Measurements from ENCODE around the gene GEMIN7.

Gene GEMIN7

GRCh38 chr19:45122832-45123231, 43.8 kb downstream of the GEMIN7 start:
- H3K9me3 ChIP-seq (ENCODE audit: control insufficient read depth, insufficient read depth, low read length): no peaks in the 10 kb centered on the region
- no peak overlapping the region for H3K27ac ChIP-seq (ENCODE audit: low read depth, low read length)
- no peak overlapping the region for H3K4me3 ChIP-seq (ENCODE audit: low read depth, low read length)
- no peaks in the 10 kb centered on the region for H3K36me3 ChIP-seq (ENCODE audit: control insufficient read depth, insufficient read depth, low read length)
- no peaks in the 10 kb centered on the region for H3K4me1 ChIP-seq (ENCODE audit: control insufficient read depth, insufficient read depth, low read length)
- no peaks in the 10 kb centered on the region for H3K27me3 ChIP-seq (ENCODE audit: control insufficient read depth, insufficient read depth, low read length)
- no peak overlapping the region for H3K9ac ChIP-seq (ENCODE audit: low read depth, low read length)

GRCh38 chr19:45123440-45123850, 44.4 kb downstream of the GEMIN7 start:
- Histone ChIP-seq H3K27ac (ENCODE audit: low read depth, low read length) (no peak overlapping the region), H3K27me3 (ENCODE audit: control insufficient read depth, insufficient read depth, low read length) (no peaks in the 10 kb centered on the region), H3K4me3 (ENCODE audit: low read depth, low read length) (no peak overlapping the region), H3K9ac (ENCODE audit: low read depth, low read length) (no peak overlapping the region), H3K36me3 (ENCODE audit: control insufficient read depth, insufficient read depth, low read length) (no peaks in the 10 kb centered on the region), H3K9me3 (ENCODE audit: control insufficient read depth, insufficient read depth, low read length) (no peaks in the 10 kb centered on the region), H3K4me1 (ENCODE audit: control insufficient read depth, insufficient read depth, low read length) (no peaks in the 10 kb centered on the region)

GRCh38 chr19:45124021-45124420, 45.0 kb downstream of the GEMIN7 start:
- no peaks in the 10 kb centered on the region for H3K27me3 ChIP-seq (ENCODE audit: control insufficient read depth, insufficient read depth, low read length)
- no peaks in the 10 kb centered on the region for H3K4me1 ChIP-seq (ENCODE audit: control insufficient read depth, insufficient read depth, low read length)
- H3K9me3 ChIP-seq (ENCODE audit: control insufficient read depth, insufficient read depth, low read length): no peaks in the 10 kb centered on the region
- no peak overlapping the region for H3K27ac ChIP-seq (ENCODE audit: low read depth, low read length)
- peaks cover 3% of the 10 kb centered on the region; the same call in 1 of the 2 replicates for H3K36me3 ChIP-seq (ENCODE audit: control insufficient read depth, insufficient read depth, low read length)
- no peak overlapping the region for H3K9ac ChIP-seq (ENCODE audit: low read depth, low read length)
- no peak overlapping the region for H3K4me3 ChIP-seq (ENCODE audit: low read depth, low read length)

GRCh38 chr19:45125360-45125759, 46.3 kb downstream of the GEMIN7 start:
- Histone ChIP-seq H3K27me3 (ENCODE audit: control insufficient read depth, insufficient read depth, low read length) (no peaks in the 10 kb centered on the region), H3K9me3 (ENCODE audit: control insufficient read depth, insufficient read depth, low read length) (no peaks in the 10 kb centered on the region), H3K27ac (ENCODE audit: low read depth, low read length) (no peak overlapping the region), H3K9ac (ENCODE audit: low read depth, low read length) (no peak overlapping the region), H3K4me3 (ENCODE audit: low read depth, low read length) (no peak overlapping the region), H3K4me1 (ENCODE audit: control insufficient read depth, insufficient read depth, low read length) (peaks cover 1% of the 10 kb centered on the region; the same call in 1 of the 2 replicates), H3K36me3 (ENCODE audit: control insufficient read depth, insufficient read depth, low read length) (peaks cover 3% of the 10 kb centered on the region; the same call in 1 of the 2 replicates)

- H3K4me1 ChIP-seq (ENCODE audit: control insufficient read depth, insufficient read depth, low read length): peaks cover 8% of the 10 kb centered on the region; the same call in 1 of the 2 replicates
- H3K9ac ChIP-seq (ENCODE audit: low read depth, low read length): no peak overlapping the region
- H3K9me3 ChIP-seq (ENCODE audit: control insufficient read depth, insufficient read depth, low read length): no peaks in the 10 kb centered on the region
- no peak overlapping the region for H3K4me3 ChIP-seq (ENCODE audit: low read depth, low read length)
- no peak overlapping the region for H3K27ac ChIP-seq (ENCODE audit: low read depth, low read length)
- no peaks in the 10 kb centered on the region for H3K27me3 ChIP-seq (ENCODE audit: control insufficient read depth, insufficient read depth, low read length)
- H3K36me3 ChIP-seq (ENCODE audit: control insufficient read depth, insufficient read depth, low read length): peaks cover 3% of the 10 kb centered on the region; the same call in 1 of the 2 replicates
These were observed 47.0 kb downstream of the GEMIN7 start for GRCh38 chr19:45125975-45126493.

GRCh38 chr19:45126654-45127053, 47.6 kb downstream of the GEMIN7 start:
- peaks cover 8% of the 10 kb centered on the region; the same call in 1 of the 2 replicates for H3K4me1 ChIP-seq (ENCODE audit: control insufficient read depth, insufficient read depth, low read length)
- H3K9ac ChIP-seq (ENCODE audit: low read depth, low read length): no peak overlapping the region

GRCh38 chr19:45128146-45128545, 49.1 kb downstream of the GEMIN7 start:
- Histone ChIP-seq H3K36me3 (ENCODE audit: control insufficient read depth, insufficient read depth, low read length) (peaks cover 3% of the 10 kb centered on the region; the same call in 1 of the 2 replicates), H3K27ac (ENCODE audit: low read depth, low read length) (no peak overlapping the region), H3K4me1 (ENCODE audit: control insufficient read depth, insufficient read depth, low read length) (peaks cover 8% of the 10 kb centered on the region; the same call in 1 of the 2 replicates)

More at GRCh38 chr19:45126654-45127053, 47.6 kb downstream of the GEMIN7 start:
- no peak overlapping the region for H3K27ac ChIP-seq (ENCODE audit: low read depth, low read length)
- H3K36me3 ChIP-seq (ENCODE audit: control insufficient read depth, insufficient read depth, low read length): peaks cover 3% of the 10 kb centered on the region; the same call in 1 of the 2 replicates
- no peaks in the 10 kb centered on the region for H3K27me3 ChIP-seq (ENCODE audit: control insufficient read depth, insufficient read depth, low read length)
- H3K4me3 ChIP-seq (ENCODE audit: low read depth, low read length): no peak overlapping the region
- no peaks in the 10 kb centered on the region for H3K9me3 ChIP-seq (ENCODE audit: control insufficient read depth, insufficient read depth, low read length)

GRCh38 chr19:45128806-45129205, 49.7 kb downstream of the GEMIN7 start:
- Histone ChIP-seq H3K27ac (ENCODE audit: low read depth, low read length) (no peak overlapping the region), H3K9ac (ENCODE audit: low read depth, low read length) (no peak overlapping the region), H3K4me3 (ENCODE audit: low read depth, low read length) (no peak overlapping the region), H3K27me3 (ENCODE audit: control insufficient read depth, insufficient read depth, low read length) (no peaks in the 10 kb centered on the region), H3K4me1 (ENCODE audit: control insufficient read depth, insufficient read depth, low read length) (peaks cover 8% of the 10 kb centered on the region; the same call in 1 of the 2 replicates), H3K36me3 (ENCODE audit: control insufficient read depth, insufficient read depth, low read length) (peaks cover 3% of the 10 kb centered on the region; the same call in 1 of the 2 replicates), H3K9me3 (ENCODE audit: control insufficient read depth, insufficient read depth, low read length) (no peaks in the 10 kb centered on the region)

More at GRCh38 chr19:45128146-45128545, 49.1 kb downstream of the GEMIN7 start:
- Histone ChIP-seq H3K9ac (ENCODE audit: low read depth, low read length) (no peak overlapping the region), H3K27me3 (ENCODE audit: control insufficient read depth, insufficient read depth, low read length) (no peaks in the 10 kb centered on the region), H3K9me3 (ENCODE audit: control insufficient read depth, insufficient read depth, low read length) (no peaks in the 10 kb centered on the region), H3K4me3 (ENCODE audit: low read depth, low read length) (no peak overlapping the region)

GRCh38 chr19:45130236-45130635, 51.2 kb downstream of the GEMIN7 start:
- Histone ChIP-seq H3K27ac (ENCODE audit: low read depth, low read length) (no peak overlapping the region), H3K36me3 (ENCODE audit: control insufficient read depth, insufficient read depth, low read length) (peaks cover 3% of the 10 kb centered on the region; the same call in 1 of the 2 replicates), H3K4me1 (ENCODE audit: control insufficient read depth, insufficient read depth, low read length) (peaks cover 8% of the 10 kb centered on the region; the same call in 1 of the 2 replicates), H3K9me3 (ENCODE audit: control insufficient read depth, insufficient read depth, low read length) (no peaks in the 10 kb centered on the region), H3K9ac (ENCODE audit: low read depth, low read length) (no peak overlapping the region), H3K4me3 (ENCODE audit: low read depth, low read length) (no peak overlapping the region), H3K27me3 (ENCODE audit: control insufficient read depth, insufficient read depth, low read length) (no peaks in the 10 kb centered on the region)

GRCh38 chr19:45130888-45131615, 52.0 kb downstream of the GEMIN7 start:
- Histone ChIP-seq H3K27ac (ENCODE audit: low read depth, low read length) (no peak overlapping the region), H3K27me3 (ENCODE audit: control insufficient read depth, insufficient read depth, low read length) (no peaks in the 10 kb centered on the region), H3K4me3 (ENCODE audit: low read depth, low read length) (no peak overlapping the region), H3K9me3 (ENCODE audit: control insufficient read depth, insufficient read depth, low read length) (no peaks in the 10 kb centered on the region), H3K36me3 (ENCODE audit: control insufficient read depth, insufficient read depth, low read length) (peaks cover 3% of the 10 kb centered on the region; the same call in 1 of the 2 replicates), H3K9ac (ENCODE audit: low read depth, low read length) (no peak overlapping the region), H3K4me1 (ENCODE audit: control insufficient read depth, insufficient read depth, low read length) (peaks cover 8% of the 10 kb centered on the region; the same call in 1 of the 2 replicates)

- H3K36me3 ChIP-seq (ENCODE audit: control insufficient read depth, insufficient read depth, low read length): peaks cover 2% of the 10 kb centered on the region; the same call in 1 of the 2 replicates
- no peak overlapping the region for H3K9ac ChIP-seq (ENCODE audit: low read depth, low read length)
- H3K4me1 ChIP-seq (ENCODE audit: control insufficient read depth, insufficient read depth, low read length): peaks cover 21% of the 10 kb centered on the region; the same call in 1 of the 2 replicates
- no peak overlapping the region for H3K27ac ChIP-seq (ENCODE audit: low read depth, low read length)
- H3K9me3 ChIP-seq (ENCODE audit: control insufficient read depth, insufficient read depth, low read length): no peaks in the 10 kb centered on the region
- H3K4me3 ChIP-seq (ENCODE audit: low read depth, low read length): no peak overlapping the region
- no peaks in the 10 kb centered on the region for H3K27me3 ChIP-seq (ENCODE audit: control insufficient read depth, insufficient read depth, low read length)
These were observed 54.6 kb downstream of the GEMIN7 start for GRCh38 chr19:45133661-45134060.

Data from HUES48 (cell line).